HG03439 (cell line): Measurements from ENCODE around the gene ADAM20.
"Not testable (repeated sequence)": the region's sequence is repeated elsewhere in the genome, so short reads cannot be mapped to it uniquely, and the experiment has no call there.

Experiments
- ATAC-seq: cut with Tn5 transposase; IDR thresholded peaks from one replicate; pipeline ENCODE4 v1.9.1; 2021; ENCODE audit warnings: mild to moderate bottlenecking, moderate library complexity; ENCODE audit not compliant: unreplicated experiment

The ADAM20 gene

GRCh38 chr14:70534904-70535303, at the start of gene ADAM20:
ADAM20 (minus strand) TSS chr14:70535004; CDS start chr14:70524757, 10,247 bp downstream.
- ATAC-seq, result no peak

GRCh38 chr14:70576891-70577290, 42.1 kb upstream of the ADAM20 start:
- no peak for ATAC-seq

- ATAC-seq, result no peak
These were observed 38.2 kb upstream of the ADAM20 start for GRCh38 chr14:70573050-70573449.

GRCh38 chr14:70571139-70571538, 36.3 kb upstream of the ADAM20 start:
- no peak for ATAC-seq

GRCh38 chr14:70567791-70568190, 33.0 kb upstream of the ADAM20 start:
- ATAC-seq, result no peak

GRCh38 chr14:70563869-70564268, 29.1 kb upstream of the ADAM20 start:
- ATAC-seq, result no peak

GRCh38 chr14:70563417-70563816, 28.6 kb upstream of the ADAM20 start:
- no peak for ATAC-seq

- ATAC-seq, result no peak
These were observed 23.6 kb upstream of the ADAM20 start for GRCh38 chr14:70558356-70558755.

GRCh38 chr14:70555890-70556289, 21.1 kb upstream of the ADAM20 start:
- ATAC-seq, result no peak

- no peak for ATAC-seq
These were observed 3.3 kb upstream of the ADAM20 start for GRCh38 chr14:70538087-70538486.

- no peak for ATAC-seq
These were observed 2.0 kb upstream of the ADAM20 start for GRCh38 chr14:70536830-70537229.

GRCh38 chr14:70530417-70530816, 4.4 kb downstream of the ADAM20 start:
- no peak for ATAC-seq

- ATAC-seq, result no peak
These were observed 7.2 kb downstream of the ADAM20 start for GRCh38 chr14:70527501-70528105.

- ATAC-seq, result no peak
These were observed 9.1 kb downstream of the ADAM20 start for GRCh38 chr14:70525691-70526090.

GRCh38 chr14:70515811-70516210, 19.0 kb downstream of the ADAM20 start:
- ATAC-seq, result no peak

GRCh38 chr14:70514168-70515069, 20.4 kb downstream of the ADAM20 start:
- ATAC-seq, result no peak

GRCh38 chr14:70498191-70498590, 36.6 kb downstream of the ADAM20 start:
- no peak for ATAC-seq

GRCh38 chr14:70489579-70490200, 45.1 kb downstream of the ADAM20 start:
- no peak for ATAC-seq

- ATAC-seq, result not testable (repeated sequence)
These were observed 57.3 kb downstream of the ADAM20 start for GRCh38 chr14:70477356-70478105.

- not testable (repeated sequence) for ATAC-seq
These were observed 59.3 kb downstream of the ADAM20 start for GRCh38 chr14:70475459-70475858.

GRCh38 chr14:70473825-70474224, 61.0 kb downstream of the ADAM20 start:
- no peak for ATAC-seq
